Bronchial epithelial cell (primary cell): ENCODE data around the gene GPRC5C. TPM values are rescaled to one million over a fixed set of nuclear protein-coding genes. Genes with fewer than 3 reads are reported as not detected.

Experiments used
- DNase-seq: peaks from one replicate; pipeline ENCODE4 v3.0.0-alpha.2; 2010; ENCODE audit warnings: low read depth
- FAIRE-seq: peaks from 2 replicates; lab custom pipeline; 2011; peaks lifted over from hg19 to GRCh38; lab: Jason Lieb, UNC
- H3K27me3 ChIP-seq: 2 replicates; pipeline ENCODE4 v1.5.1; 2011; ENCODE audit warnings: low read length; ENCODE audit not compliant: control insufficient read depth, insufficient read depth
- H3K36me3 ChIP-seq: 2 replicates; pipeline ENCODE4 v1.5.1; 2011; ENCODE audit warnings: low read length; ENCODE audit not compliant: control insufficient read depth, insufficient read depth
- H3K4me3 ChIP-seq: 2 replicates; pipeline ENCODE4 v1.5.1; 2011; ENCODE audit warnings: mild to moderate bottlenecking, low read depth, low read length, control low read depth
- total RNA-seq: library from RNA; depleted of rRNA; stranded (reverse); fragments of >200 nt; gene quantifications from 2 replicates; pipeline ENCODE4 v1.2.1, GENCODE V29; 2014
- TF ChIP-seq, protein P1 (sequence below): IDR thresholded peaks from 2 replicates; pipeline ENCODE4 v1.5.1; 2011; ENCODE audit warnings: mild to moderate bottlenecking, moderate library complexity, low read length, control low read depth, inconsistent platforms; ENCODE audit not compliant: insufficient read depth, severe bottlenecking

GPRC5C gene
- total RNA-seq, 1 donor from 2014 or later, result 15.5 TPM

DNA sequence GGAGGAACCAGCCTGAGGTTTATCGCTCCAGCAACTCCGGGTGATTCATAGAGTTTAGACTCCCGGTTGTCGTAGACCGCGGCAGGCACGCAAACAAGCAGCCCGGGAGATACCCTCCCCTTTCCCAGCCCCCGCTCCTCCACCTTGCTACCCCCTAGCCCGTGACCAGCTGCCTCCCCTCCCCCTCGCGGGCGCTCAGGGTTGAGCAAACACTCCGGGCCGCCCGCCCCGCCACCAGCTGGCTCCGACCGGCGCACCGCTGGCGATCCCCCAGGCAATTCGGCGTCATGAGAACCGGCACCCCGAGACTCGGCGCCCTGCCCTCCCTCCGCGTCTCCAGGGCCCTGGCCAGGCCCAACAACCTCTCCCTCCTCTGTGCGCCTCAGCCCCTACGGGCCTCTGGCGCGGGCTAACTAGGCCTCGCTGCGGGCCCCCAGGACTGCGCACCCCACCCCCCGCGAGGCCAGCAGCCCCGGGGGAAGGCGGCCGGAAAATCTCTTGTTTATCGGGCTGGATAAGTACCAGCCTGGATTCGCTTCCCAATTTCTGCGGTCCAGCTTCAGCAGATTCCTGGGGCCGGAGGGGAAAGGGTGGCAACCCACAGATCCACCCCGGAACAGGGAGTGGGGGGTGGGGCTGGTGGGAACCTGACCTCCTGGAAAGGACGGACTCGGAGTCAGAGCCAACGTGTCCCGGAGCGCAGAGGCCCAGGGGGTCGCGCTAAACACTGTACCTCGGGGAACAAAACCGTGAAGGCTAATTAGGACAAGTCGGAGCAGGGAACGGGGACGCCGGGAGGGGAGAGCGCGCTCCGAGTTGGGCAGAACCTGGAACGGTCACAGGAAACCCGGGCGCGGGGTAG, 951 bp upstream of the GPRC5C start:
- peaks cover 1% of the 10 kb centered on the region for H3K36me3 ChIP-seq
- DNase-seq, result peak; percentile 83
- TF ChIP-seq, protein P1, sequence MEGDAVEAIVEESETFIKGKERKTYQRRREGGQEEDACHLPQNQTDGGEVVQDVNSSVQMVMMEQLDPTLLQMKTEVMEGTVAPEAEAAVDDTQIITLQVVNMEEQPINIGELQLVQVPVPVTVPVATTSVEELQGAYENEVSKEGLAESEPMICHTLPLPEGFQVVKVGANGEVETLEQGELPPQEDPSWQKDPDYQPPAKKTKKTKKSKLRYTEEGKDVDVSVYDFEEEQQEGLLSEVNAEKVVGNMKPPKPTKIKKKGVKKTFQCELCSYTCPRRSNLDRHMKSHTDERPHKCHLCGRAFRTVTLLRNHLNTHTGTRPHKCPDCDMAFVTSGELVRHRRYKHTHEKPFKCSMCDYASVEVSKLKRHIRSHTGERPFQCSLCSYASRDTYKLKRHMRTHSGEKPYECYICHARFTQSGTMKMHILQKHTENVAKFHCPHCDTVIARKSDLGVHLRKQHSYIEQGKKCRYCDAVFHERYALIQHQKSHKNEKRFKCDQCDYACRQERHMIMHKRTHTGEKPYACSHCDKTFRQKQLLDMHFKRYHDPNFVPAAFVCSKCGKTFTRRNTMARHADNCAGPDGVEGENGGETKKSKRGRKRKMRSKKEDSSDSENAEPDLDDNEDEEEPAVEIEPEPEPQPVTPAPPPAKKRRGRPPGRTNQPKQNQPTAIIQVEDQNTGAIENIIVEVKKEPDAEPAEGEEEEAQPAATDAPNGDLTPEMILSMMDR, result no peak
- FAIRE-seq, result no peak
- H3K4me3 ChIP-seq, result peak overlapping the region; percentile 69
- no peaks in the 10 kb centered on the region for H3K27me3 ChIP-seq

DNA sequence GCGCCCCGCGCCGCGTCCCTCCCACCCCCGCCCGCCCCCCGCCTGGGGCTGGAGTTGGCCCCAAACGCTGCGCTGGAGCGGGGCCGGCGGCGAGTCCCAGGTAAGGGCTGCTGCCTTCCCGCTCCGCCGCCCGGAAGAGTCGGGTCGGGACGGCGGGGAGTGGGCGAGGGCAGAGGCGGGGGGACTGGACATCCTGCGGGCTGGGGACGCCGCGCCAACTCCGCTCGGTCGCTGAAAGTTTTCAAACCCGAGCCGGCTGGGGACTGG, 469 bp downstream of the GPRC5C start:
- DNase-seq (no peak), FAIRE-seq (no peak)
- Histone ChIP-seq H3K4me3 (peak overlapping the region; percentile 69), H3K36me3 (peaks cover 1% of the 10 kb centered on the region), H3K27me3 (no peaks in the 10 kb centered on the region)
- TF ChIP-seq, protein P1, result no peak

DNA sequence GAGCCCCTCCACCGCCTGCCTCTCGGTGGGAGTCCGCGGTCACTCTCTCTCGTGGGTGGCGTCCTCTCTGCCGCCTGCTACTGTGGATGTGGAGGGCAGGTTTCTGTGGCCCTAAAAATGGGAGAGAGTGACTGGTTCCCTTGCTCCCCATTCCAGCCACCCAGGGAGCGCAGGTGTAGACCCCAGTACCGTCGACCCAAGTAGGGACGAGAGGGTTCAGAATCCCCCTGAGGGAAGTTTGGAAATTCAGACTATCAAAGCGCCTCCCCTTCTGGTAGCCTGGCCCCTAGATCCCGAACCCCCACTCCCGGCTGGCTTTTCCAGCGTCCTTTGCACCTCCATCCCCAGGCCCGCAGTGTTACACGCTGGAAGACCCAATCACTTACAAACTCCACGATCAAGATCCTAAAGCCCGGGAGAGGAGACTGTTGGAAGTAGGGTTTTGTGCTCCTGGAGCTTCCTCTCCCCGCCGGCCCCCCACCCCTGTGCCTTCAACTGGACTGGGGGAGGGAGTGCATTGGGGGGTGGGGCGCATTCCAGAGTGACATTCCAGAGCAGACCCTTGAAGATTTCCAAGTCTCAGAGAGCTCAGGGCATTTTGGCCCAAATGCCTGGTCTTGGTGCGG, 991 bp downstream of the GPRC5C start:
- Histone ChIP-seq H3K36me3 (peaks cover 1% of the 10 kb centered on the region), H3K27me3 (no peaks in the 10 kb centered on the region), H3K4me3 (peak overlapping the region; percentile 69)
- TF ChIP-seq, protein P1, result no peak
- DNase-seq, result no peak
- no peak for FAIRE-seq

DNA sequence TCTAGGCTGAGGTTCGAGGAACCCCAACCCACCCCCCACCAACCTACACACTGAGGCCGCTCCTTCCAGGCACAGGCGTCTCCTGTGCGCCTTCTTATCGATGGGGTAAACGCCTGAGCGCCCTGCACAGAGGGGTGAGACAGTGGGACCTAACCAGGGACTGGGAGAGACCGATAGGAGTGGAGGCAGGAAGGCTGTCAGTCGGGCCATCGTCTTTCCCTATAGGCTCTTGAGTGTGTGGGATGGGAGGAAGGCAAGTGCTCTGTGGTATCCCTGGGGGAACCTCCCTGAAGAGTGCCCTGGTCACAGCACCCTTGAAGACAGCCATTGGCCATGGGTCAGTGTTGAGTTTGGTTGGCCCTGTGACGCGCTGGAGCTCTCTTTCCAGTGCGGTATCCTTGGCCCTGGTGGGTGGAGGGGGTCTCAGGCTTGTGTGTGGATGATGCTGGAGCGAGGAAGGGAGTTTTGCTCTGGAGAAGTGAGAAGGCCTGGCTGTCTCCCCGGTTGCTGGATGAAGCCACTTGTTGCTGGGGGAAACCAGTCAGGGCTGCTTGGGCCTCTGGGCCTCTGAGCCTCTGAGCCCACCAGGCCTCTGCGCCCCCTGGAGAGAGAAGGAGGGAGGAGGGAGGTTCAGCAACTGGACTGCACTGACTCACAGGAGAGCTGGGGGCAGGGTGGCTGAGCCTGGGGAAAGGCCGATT, 1.7 kb downstream of the GPRC5C start:
- DNase-seq (no peak), FAIRE-seq (no peak)
- Histone ChIP-seq H3K36me3 (peaks cover 1% of the 10 kb centered on the region), H3K4me3 (peak overlapping the region; percentile 69), H3K27me3 (no peaks in the 10 kb centered on the region)
- TF ChIP-seq, protein P1, result no peak

DNA sequence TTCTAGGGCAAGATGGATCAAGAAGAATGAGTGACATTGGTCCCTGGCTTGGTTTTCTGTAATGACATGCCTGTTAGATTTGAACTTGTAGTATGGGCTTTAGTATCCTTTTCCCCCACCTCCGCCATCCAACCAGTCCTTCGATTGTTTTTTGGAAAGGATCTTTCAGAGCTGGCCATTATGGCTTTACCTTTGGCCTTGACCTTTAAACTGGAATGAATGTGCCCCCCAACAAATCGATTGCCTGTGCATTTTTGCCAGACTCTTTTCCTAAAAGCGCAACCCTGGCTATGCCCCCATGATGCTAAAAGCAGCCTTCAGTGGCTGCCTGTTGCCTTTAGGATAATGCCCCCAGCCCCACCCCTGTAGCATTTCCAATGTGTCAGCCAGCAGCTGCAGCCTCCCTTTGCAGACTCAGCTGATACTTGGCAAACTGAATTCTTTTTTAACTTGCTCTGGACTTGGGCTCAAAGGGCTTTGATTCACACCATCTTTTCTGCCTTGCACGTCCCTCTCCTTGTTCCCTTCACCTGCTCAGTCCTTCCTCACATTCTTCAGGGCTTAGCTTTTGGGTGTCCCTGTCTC, 4.0 kb downstream of the GPRC5C start:
- DNase-seq (no peak), FAIRE-seq (no peak)
- H3K36me3 ChIP-seq, result peaks cover 8% of the 10 kb centered on the region
- no peaks in the 10 kb centered on the region for H3K27me3 ChIP-seq
- TF ChIP-seq, protein P1, result no peak
- no peak overlapping the region for H3K4me3 ChIP-seq
